Hepatocyte (in vitro differentiated cells): ENCODE data around the gene CACNG5. TPM values are rescaled to one million over a fixed set of nuclear protein-coding genes. Genes with fewer than 3 reads are reported as not detected.

Source experiments
- DNase-seq: peaks from one replicate; pipeline ENCODE4 v3.0.0-alpha.2; 2016; ENCODE audit warnings: low spot score
- H2AFZ ChIP-seq: fragments of 200-600 bp; sonication (generic); 2 replicates; pipeline ENCODE4 v1.6.0; 2016; ENCODE audit warnings: antibody characterized with exemption, mild to moderate bottlenecking
- H3K27ac ChIP-seq: fragments of 200-600 bp; sonication (generic); 2 replicates; pipeline ENCODE4 v1.5.1; 2016; ENCODE audit warnings: mild to moderate bottlenecking
- H3K27me3 ChIP-seq: fragments of 200-600 bp; sonication (generic); 2 replicates; pipeline ENCODE4 v1.6.1; 2016
- H3K36me3 ChIP-seq: fragments of 200-600 bp; sonication (generic); replicated peaks from 2 replicates; pipeline ENCODE4 v1.5.1; 2016; ENCODE audit warnings: low read depth; ENCODE audit not compliant: insufficient read depth
- H3K4me1 ChIP-seq: fragments of 200-600 bp; sonication (generic); 2 replicates; pipeline ENCODE4 v1.5.1; 2016; ENCODE audit warnings: mild to moderate bottlenecking, moderate library complexity; ENCODE audit not compliant: insufficient read depth
- H3K4me2 ChIP-seq: fragments of 200-600 bp; sonication (generic); 2 replicates; pipeline ENCODE4 v1.6.0; 2016
- H3K4me3 ChIP-seq: fragments of 200-600 bp; sonication (generic); 2 replicates; pipeline ENCODE4 v1.5.1; 2016; ENCODE audit warnings: mild to moderate bottlenecking
- H3K79me2 ChIP-seq: fragments of 200-600 bp; sonication (generic); 2 replicates; pipeline ENCODE4 v1.6.0; 2017; ENCODE audit warnings: mild to moderate bottlenecking
- H3K9me2 ChIP-seq: fragments of 200-600 bp; sonication (generic); replicated peaks from 2 replicates; pipeline ENCODE4 v1.6.0; 2017; ENCODE audit warnings: mild to moderate bottlenecking; ENCODE audit not compliant: insufficient read depth
- H3K9me3 ChIP-seq: fragments of 200-600 bp; sonication (generic); 2 replicates; pipeline ENCODE4 v1.5.1; 2016; ENCODE audit warnings: low read depth, mild to moderate bottlenecking
- H4K20me1 ChIP-seq: fragments of 200-600 bp; sonication (generic); 2 replicates; pipeline ENCODE4 v1.6.0; 2016; ENCODE audit warnings: mild to moderate bottlenecking; ENCODE audit not compliant: insufficient read depth, poor library complexity, severe bottlenecking
- CTCF ChIP-seq: fragments of 200-600 bp; sonication (generic); IDR thresholded peaks from 2 replicates; pipeline ENCODE4 v1.5.1; 2016; ENCODE audit warnings: antibody characterized with exemption, mild to moderate bottlenecking; ENCODE audit not compliant: poor library complexity
- EZH2 ChIP-seq: fragments of 200-600 bp; sonication (generic); IDR thresholded peaks from 2 replicates; pipeline ENCODE4 v1.6.1; 2016; ENCODE audit warnings: antibody characterized with exemption, mild to moderate bottlenecking, borderline replicate concordance
- EZH2phosphoT487 ChIP-seq: fragments of 200-600 bp; sonication (generic); IDR thresholded peaks from one replicate; pipeline ENCODE4 v1.6.1; 2018; ENCODE audit warnings: antibody characterized with exemption, mild to moderate bottlenecking, low read depth, moderate library complexity; ENCODE audit not compliant: unreplicated experiment, severe bottlenecking
- WGBS: methylation state at CpG from one replicate; pipeline ENCODE4 v1.1.6; 2016; ENCODE audit warnings: low lambda C conversion rate; ENCODE audit errors: missing lambda C conversion rate; 5-methylcytosine and 5-hydroxymethylcytosine counted together
- polyA plus RNA-seq: library from polyadenylated mRNA; unstranded; fragments of >200 nt; fragmentation: Nextera tagmentation; extraction: Ambion mirVana; gene quantifications from 2 replicates; pipeline ENCODE4 v1.2.1, GENCODE V29; 2016
- total RNA-seq: library from RNA; depleted of rRNA; stranded (reverse); fragments of >200 nt; gene quantifications from 2 replicates; pipeline ENCODE4 v1.2.3, GENCODE V29; 2014

The CACNG5 gene
- total and polyA plus RNA-seq, 2 experiments from 2014 or later, result not detected

GRCh38 chr17:66873962-66874361 lies 39.0 kb downstream of the CACNG5 start:
- Histone ChIP-seq H2AFZ (no peak overlapping the region), H3K4me3 (no peak overlapping the region), H3K36me3 (no peaks in the 10 kb centered on the region), H3K27ac (no peak overlapping the region), H3K4me1 (no peaks in the 10 kb centered on the region), H3K9me3 (no peaks in the 10 kb centered on the region), H3K79me2 (no peaks in the 10 kb centered on the region), H3K27me3 (peaks cover 7% of the 10 kb centered on the region), H3K9me2 (no peaks in the 10 kb centered on the region), H3K4me2 (no peak overlapping the region), H4K20me1 (no peaks in the 10 kb centered on the region)
- 88% methylated on average over 2 of the region's 2 CpGs for WGBS
- no peak for DNase-seq
- TF ChIP-seq EZH2phosphoT487, result no peak
- no peak for TF ChIP-seq EZH2
- TF ChIP-seq CTCF, result no peak

DNA sequence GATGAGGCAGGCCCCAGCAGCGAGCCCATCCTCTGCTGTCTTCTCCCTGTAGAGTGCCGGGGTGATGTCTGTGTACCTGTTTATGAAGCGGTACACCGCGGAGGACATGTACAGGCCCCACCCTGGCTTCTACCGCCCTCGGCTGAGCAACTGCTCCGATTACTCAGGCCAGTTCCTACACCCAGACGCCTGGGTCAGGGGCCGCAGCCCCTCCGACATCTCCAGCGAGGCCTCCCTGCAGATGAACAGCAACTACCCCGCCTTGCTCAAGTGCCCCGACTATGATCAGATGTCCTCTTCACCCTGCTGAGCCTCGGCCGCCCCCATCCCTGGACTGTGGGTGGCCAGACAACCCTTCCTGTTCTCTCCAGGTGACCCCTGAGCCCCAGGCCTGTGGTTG lies 50.0 kb downstream of the CACNG5 start:
- Histone ChIP-seq H3K4me2 (no peak overlapping the region), H3K9me3 (no peaks in the 10 kb centered on the region), H3K9me2 (no peaks in the 10 kb centered on the region), H4K20me1 (no peaks in the 10 kb centered on the region), H3K27ac (no peak overlapping the region), H3K36me3 (no peaks in the 10 kb centered on the region), H3K27me3 (no peaks in the 10 kb centered on the region), H2AFZ (no peak overlapping the region), H3K79me2 (no peaks in the 10 kb centered on the region), H3K4me1 (no peaks in the 10 kb centered on the region), H3K4me3 (no peak overlapping the region)
- no peak for DNase-seq
- 92% methylated on average over 16 of the region's 16 CpGs for WGBS
- TF ChIP-seq EZH2, result no peak
- TF ChIP-seq EZH2phosphoT487, result no peak
- no peak for TF ChIP-seq CTCF

DNA sequence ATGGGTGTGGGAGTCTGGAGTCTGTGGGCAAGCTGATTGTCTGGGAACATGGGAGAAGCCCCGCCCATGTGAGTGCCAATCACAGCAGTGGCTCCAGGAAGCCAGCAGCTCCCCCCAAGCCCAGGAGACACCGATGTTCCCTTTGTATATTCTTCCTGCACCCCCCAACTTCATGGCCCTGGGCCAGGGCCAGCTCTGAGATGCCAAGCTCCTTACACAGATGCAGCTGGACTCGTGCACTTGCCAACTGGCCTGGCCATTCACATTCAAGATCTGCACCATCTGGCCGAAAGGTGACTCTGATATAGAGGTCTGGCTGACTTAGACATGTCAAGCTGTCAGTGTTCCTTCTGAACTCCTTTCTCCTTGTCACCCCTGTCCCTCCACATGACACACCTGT lies 50.5 kb downstream of the CACNG5 start:
- no peaks in the 10 kb centered on the region for H3K27me3 ChIP-seq
- H3K9me3 ChIP-seq, result no peaks in the 10 kb centered on the region
- WGBS, result 91% methylated on average over 4 of the region's 4 CpGs
- H3K4me2 ChIP-seq, result no peak overlapping the region
- no peaks in the 10 kb centered on the region for H3K79me2 ChIP-seq
- no peak overlapping the region for H2AFZ ChIP-seq
- no peaks in the 10 kb centered on the region for H3K4me1 ChIP-seq
- H4K20me1 ChIP-seq, result no peaks in the 10 kb centered on the region
- H3K4me3 ChIP-seq, result no peak overlapping the region
- no peaks in the 10 kb centered on the region for H3K36me3 ChIP-seq
- no peak for DNase-seq
- TF ChIP-seq EZH2phosphoT487 (no peak), EZH2 (no peak), CTCF (no peak)
- no peaks in the 10 kb centered on the region for H3K9me2 ChIP-seq
- no peak overlapping the region for H3K27ac ChIP-seq

DNA sequence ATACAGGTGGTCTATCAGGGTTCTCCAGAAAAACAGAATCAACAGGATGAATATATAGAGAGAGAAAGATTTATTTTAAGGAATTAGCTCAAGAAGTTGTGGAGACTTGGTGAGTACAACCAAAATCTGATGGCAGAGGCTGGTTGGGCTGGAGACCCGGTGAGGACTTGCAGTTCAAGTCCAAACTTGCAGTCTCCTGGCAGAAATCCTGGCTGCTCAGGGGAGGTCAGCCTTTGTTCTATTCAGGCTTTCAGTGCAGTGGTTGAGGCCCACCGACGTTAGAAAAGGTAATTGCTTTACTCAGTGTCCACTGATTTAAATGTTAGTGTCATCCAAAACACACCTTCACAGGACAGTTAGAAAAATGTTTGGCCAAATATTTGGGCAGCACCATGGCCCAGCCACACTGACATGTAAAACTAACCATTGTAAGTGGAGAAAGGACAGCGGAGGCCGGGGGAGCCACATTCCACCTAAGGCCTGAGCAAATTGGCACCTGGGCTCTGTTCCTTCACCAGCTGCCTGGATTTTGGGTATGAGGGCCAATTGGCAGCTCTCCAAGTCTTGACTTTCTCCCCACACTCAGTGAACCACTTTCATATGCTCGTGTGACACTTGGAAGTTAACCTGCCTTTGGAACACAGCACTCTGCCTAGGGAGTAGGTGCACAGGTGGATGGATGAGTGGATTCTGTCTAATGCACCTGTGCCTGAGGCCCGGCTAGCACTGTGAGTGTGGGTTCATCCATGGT lies 54.7 kb downstream of the CACNG5 start:
- Histone ChIP-seq H3K27me3 (no peaks in the 10 kb centered on the region), H2AFZ (no peak overlapping the region), H4K20me1 (no peaks in the 10 kb centered on the region), H3K9me2 (no peaks in the 10 kb centered on the region), H3K4me2 (no peak overlapping the region), H3K27ac (no peak overlapping the region), H3K36me3 (no peaks in the 10 kb centered on the region), H3K4me3 (no peak overlapping the region), H3K4me1 (no peaks in the 10 kb centered on the region), H3K79me2 (no peaks in the 10 kb centered on the region), H3K9me3 (no peaks in the 10 kb centered on the region)
- WGBS, result 92% methylated on average over 7 of the region's 7 CpGs
- no peak for TF ChIP-seq EZH2
- TF ChIP-seq CTCF, result no peak
- TF ChIP-seq EZH2phosphoT487, result no peak
- no peak for DNase-seq
